GM10266 (cell line): ENCODE measurements around the gene ASH1L.
A peak's percentile ranks its signal among the peaks of the same experiment; 100 is the strongest.
"Not testable (repeated sequence)": the region's sequence is repeated elsewhere in the genome, so short reads cannot be mapped to it uniquely, and the experiment has no call there.

Experiments used
- DNase-seq: peaks from one replicate; pipeline ENCODE4 v3.0.0; 2012; ENCODE audit errors: extremely low spot score
- TF ChIP-seq, protein P1 (sequence below): IDR thresholded peaks from 2 replicates; pipeline ENCODE4 v1.5.1; 2012; ENCODE audit warnings: mild to moderate bottlenecking, low read depth; ENCODE audit not compliant: control insufficient read depth, insufficient read depth; ENCODE audit errors: missing control alignments

Gene ASH1L

DNA sequence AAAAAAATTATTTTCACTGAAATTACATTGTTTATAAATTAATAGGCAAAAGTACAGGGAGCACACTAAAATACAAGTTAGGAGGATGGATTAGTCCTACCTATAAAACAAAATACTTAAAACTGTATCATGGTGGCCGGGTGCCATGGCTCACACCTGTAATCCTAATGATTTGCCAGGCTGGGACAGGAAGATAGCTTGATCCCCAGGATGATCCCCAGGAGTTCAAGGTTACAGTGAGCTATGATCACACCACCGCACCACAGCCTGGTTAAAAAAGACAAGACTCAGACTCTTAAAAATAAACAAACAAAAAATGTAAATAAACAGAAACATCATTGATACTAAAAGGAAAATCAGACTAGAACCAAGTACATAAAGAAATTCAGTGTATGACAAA, 53.5 kb downstream of the ASH1L start:
- TF ChIP-seq, protein P1, sequence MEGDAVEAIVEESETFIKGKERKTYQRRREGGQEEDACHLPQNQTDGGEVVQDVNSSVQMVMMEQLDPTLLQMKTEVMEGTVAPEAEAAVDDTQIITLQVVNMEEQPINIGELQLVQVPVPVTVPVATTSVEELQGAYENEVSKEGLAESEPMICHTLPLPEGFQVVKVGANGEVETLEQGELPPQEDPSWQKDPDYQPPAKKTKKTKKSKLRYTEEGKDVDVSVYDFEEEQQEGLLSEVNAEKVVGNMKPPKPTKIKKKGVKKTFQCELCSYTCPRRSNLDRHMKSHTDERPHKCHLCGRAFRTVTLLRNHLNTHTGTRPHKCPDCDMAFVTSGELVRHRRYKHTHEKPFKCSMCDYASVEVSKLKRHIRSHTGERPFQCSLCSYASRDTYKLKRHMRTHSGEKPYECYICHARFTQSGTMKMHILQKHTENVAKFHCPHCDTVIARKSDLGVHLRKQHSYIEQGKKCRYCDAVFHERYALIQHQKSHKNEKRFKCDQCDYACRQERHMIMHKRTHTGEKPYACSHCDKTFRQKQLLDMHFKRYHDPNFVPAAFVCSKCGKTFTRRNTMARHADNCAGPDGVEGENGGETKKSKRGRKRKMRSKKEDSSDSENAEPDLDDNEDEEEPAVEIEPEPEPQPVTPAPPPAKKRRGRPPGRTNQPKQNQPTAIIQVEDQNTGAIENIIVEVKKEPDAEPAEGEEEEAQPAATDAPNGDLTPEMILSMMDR, result no peak
- DNase-seq, result no peak

DNA sequence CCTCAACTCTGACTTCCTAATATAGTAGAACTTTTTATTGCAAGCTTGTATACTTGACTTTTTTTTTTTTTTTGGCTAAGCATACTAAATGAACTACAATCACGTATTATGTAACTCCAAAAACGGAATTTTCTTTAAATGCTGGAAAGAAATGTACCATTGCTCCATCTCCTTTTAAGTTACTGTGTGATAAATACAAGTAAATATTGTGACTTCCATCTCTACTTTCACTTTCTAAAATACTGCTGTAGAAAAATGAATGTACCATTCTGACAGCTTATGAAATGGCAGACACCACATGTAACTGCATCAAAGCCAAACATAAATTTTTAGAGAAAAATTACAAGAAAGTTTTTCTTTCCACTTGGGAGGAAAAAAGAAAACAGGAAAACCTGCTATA, 54.7 kb downstream of the ASH1L start:
- DNase-seq, result peak; percentile 20
- TF ChIP-seq, protein P1, result no peak

DNA sequence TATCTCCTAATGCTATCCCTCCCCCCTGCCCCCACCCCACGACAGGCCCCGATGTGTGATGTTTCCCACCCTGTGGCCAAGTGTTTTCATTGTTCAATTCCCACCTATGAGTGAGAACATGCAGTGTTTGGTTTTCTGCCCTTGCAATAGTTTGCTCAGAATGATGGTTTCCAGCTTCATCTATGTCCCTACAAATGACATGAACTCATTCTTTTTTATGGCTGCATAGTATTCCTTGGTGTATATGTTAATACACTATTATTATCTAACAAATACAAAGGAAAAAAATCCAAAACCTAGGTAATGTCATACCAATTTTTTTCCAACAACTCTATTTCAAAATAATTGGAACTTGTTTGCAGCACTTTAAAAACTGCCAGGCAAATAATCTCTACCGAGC, 56.6 kb downstream of the ASH1L start:
- not testable (repeated sequence) for DNase-seq

DNA sequence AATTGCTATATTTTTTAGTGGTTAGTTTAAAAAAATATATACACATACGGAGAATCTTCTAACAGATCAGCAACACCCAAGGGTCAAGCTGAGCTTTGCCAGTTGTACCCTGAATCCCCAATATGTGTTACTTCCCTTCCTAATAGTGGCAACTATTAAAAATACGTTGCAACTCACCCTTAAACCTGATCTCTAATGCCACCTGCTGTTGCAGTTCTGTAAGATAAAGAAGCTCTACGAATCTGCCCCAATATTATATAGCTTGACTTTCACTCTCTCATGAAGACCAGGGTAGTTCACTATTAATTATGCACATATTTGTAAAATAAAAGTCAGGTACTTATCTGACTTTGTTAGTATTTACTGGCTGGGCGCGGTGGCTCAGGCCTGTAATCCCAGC, 58.4 kb downstream of the ASH1L start:
- TF ChIP-seq, protein P1, result peak; percentile 38
- peak; percentile 32 for DNase-seq

DNA sequence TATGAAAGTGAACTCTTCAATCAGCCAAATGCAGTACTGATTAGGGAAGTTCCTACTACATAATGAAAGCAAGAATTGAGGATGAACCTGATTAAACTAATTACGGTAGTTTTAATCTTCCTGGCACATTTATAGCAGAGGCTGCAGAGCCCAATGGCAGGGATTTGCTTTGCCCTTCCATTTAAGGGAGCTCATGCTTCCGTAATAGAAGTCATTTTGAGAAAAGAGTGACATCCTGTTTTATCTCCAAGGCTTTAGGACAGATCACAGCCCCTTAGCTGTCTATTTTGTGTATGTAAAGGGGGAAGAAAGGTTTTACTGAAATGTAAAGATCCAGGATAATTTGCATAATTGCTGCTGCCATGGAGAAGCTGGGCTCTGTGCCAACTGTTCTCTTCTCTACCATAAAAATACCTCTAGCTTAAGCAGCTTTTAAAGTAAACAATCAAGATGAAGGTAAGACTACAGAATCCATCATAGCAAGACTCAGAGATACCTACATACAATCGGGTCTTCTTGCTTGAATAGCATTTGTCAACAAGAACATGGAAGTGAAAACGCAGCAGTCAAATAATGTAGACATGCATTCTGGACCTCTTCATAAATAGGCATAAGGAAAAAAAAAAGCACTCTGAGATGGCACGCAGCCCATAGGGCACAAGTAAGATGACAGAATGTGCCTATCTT, 62.5 kb downstream of the ASH1L start:
- TF ChIP-seq, protein P1, result no peak
- DNase-seq, result peak; percentile 11

DNA sequence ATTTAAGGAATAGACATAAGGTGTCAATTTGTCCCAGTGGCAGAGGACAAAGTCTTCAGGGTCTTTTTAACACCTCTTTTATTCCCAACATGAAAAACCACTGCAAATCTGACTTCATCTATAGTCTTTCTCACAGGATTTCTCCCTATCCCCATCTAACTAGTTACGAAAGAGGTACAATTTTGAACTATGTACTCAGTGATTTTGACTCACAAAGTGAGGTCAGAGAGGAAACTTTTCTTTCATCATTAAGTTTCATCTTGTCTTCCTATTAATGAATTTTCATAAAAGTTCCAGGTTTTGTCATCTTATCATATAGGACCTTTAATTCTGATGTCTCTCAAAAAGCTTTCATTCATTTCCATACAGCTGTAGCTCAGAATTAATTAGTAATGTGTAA, 63.3 kb downstream of the ASH1L start:
- no peak for DNase-seq
- TF ChIP-seq, protein P1, result no peak

DNA sequence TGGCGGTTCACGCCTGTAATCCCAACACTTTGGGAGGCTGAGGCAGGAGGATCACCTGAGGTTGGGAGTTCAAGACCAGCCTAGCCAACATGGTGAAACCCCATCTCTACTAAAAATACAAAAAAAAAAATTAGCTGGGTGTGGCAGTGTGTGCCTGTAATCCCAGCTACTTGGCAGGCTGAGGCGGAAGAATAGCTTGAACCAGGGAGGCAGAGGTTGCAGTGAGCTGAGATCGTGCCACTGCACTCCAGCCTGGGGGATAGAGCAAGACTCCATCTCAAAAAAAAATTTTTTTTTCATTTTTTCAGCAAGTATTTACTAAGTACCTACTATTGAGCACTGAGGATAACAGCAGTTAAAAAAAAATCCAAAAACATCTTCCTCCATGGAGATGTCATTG, 69.0 kb downstream of the ASH1L start:
- DNase-seq, result not testable (repeated sequence)

DNA sequence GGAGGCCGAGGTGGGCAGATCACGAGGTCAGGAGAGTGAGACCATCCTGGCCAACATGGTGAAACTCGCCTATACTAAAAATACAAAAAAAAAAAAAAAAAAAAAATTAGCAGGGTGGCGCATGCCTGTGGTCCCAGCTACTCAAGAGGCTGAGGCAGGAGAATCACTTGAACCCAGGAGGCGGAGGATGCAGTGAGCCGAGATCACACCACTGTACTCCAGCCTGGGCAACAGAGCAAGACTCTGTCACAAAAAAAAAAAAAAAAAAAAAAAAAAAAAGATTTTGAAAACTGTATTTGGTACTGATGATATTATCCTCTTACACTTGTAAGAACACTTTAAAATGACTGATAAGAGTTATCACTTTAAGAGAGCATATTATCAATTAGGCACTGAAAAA, 74.2 kb downstream of the ASH1L start:
- not testable (repeated sequence) for DNase-seq

DNA sequence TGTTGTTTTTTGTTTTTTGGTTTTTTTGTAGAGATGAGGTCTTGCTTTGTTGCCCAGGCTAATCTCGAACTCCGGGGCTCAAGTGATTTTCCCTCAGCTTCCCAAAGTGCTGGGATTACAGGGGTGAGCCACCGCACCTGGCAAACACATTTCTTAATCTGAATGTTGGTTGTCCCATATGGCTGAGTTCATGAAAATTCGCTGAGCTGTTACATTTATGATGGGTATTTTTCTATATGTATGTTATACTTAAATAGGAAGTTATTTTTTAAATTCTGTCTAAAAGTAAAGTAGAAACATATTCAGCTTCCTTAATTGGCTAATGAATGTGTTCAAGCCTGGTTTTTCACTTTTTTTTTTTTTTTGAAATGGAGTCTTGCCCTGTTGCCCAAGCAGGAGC, 75.1 kb downstream of the ASH1L start:
- TF ChIP-seq, protein P1, result no peak
- no peak for DNase-seq

DNA sequence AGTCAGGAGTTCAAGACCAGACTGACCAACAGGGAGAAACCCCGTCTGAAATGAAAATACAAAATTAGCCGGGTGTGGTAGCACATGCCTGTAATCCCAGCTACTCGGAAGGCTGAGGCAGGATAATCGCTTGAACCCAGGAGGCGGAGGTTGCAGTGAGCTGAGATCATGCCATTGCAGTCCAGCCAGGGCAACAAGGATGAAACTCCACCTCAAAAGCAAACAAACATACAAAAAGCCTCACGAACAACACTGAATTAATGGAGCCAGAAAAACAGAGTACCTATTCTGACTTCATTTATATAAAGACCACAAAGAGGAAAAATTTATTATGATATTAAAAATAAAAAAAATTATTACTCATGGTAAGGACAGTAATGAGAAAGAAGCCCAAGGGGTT, 75.7 kb downstream of the ASH1L start:
- DNase-seq, result not testable (repeated sequence)
